DND-41 (cell line): ENCODE data around the gene METTL17.

Experiments
- ATAC-seq: fragments of 200-7000 bp; cut with Tn5 transposase; 3 replicates; pipeline ENCODE4 v1.9.1; 2021; ENCODE audit warnings: low read depth; ENCODE audit not compliant: insufficient read depth
- DNase-seq: peaks from one replicate; pipeline ENCODE4 v3.0.0-alpha.2; 2020
- H2AFZ ChIP-seq: 2 replicates; pipeline ENCODE4 v1.6.0; 2012; ENCODE audit warnings: low read depth, low read length
- H3K27ac ChIP-seq: 2 replicates; pipeline ENCODE4 v1.5.1; 2012; ENCODE audit warnings: low read length, inconsistent platforms
- H3K27me3 ChIP-seq: fragments of 200-600 bp; sonication (generic); 2 replicates; pipeline ENCODE4 v1.6.0; 2012; ENCODE audit warnings: low read length, mild to moderate bottlenecking, inconsistent platforms; ENCODE audit not compliant: insufficient read depth, poor library complexity
- H3K36me3 ChIP-seq: 2 replicates; pipeline ENCODE4 v1.5.1; 2012; ENCODE audit warnings: low read length, inconsistent platforms; ENCODE audit not compliant: insufficient read depth
- H3K4me1 ChIP-seq: 2 replicates; pipeline ENCODE4 v1.5.1; 2012; ENCODE audit warnings: mild to moderate bottlenecking, low read length; ENCODE audit not compliant: insufficient read depth
- H3K4me2 ChIP-seq: 2 replicates; pipeline ENCODE4 v1.6.0; 2012; ENCODE audit warnings: mild to moderate bottlenecking, moderate library complexity, low read length, inconsistent platforms; ENCODE audit not compliant: insufficient read depth
- H3K4me3 ChIP-seq, 2 experiments: fragments of 200-600 bp in 1 of 2; shearing (Covaris generic) in 1 of 2; 2 replicates each; pipeline ENCODE4 v1.5.1; 2012 to 2016; ENCODE audit warnings: inconsistent platforms in 2 of 2, low read length in 2 of 2, mild to moderate bottlenecking in 2 of 2, low read depth in 1 of 2, moderate library complexity in 1 of 2
- H3K79me2 ChIP-seq: 2 replicates; pipeline ENCODE4 v1.6.0; 2012; ENCODE audit warnings: low read length, inconsistent platforms; ENCODE audit not compliant: insufficient read depth
- H3K9ac ChIP-seq: 2 replicates; pipeline ENCODE4 v1.6.0; 2012; ENCODE audit warnings: low read depth, mild to moderate bottlenecking, inconsistent platforms, low read length, moderate library complexity
- H3K9me3 ChIP-seq: 2 replicates; pipeline ENCODE4 v1.5.1; 2012; ENCODE audit warnings: low read length, moderate library complexity, mild to moderate bottlenecking, inconsistent platforms; ENCODE audit not compliant: insufficient read depth, severe bottlenecking
- H4K20me1 ChIP-seq: 2 replicates; pipeline ENCODE4 v1.6.0; 2012; ENCODE audit warnings: low read length; ENCODE audit not compliant: insufficient read depth
- CTCF ChIP-seq: IDR thresholded peaks from 2 replicates; pipeline ENCODE4 v1.5.1; 2012; ENCODE audit warnings: borderline replicate concordance, low read length, moderate library complexity, mild to moderate bottlenecking; ENCODE audit not compliant: poor library complexity, severe bottlenecking; ENCODE audit errors: extremely low read depth
- EZH2 ChIP-seq: IDR thresholded peaks from 3 replicates; pipeline ENCODE4 v1.6.1; 2012; ENCODE audit warnings: borderline replicate concordance, low read depth, mild to moderate bottlenecking, moderate library complexity, low read length, inconsistent platforms; ENCODE audit not compliant: severe bottlenecking

The METTL17 gene

GRCh38 chr14:21033133-21033698 lies 43.4 kb downstream of the METTL17 start:
- H4K20me1 ChIP-seq: no peaks in the 10 kb centered on the region
- ATAC-seq (no peak), DNase-seq (no peak)
- H3K4me2 ChIP-seq: no peak overlapping the region
- H3K36me3 ChIP-seq: no peaks in the 10 kb centered on the region
- H3K79me2 ChIP-seq: no peaks in the 10 kb centered on the region
- peaks cover 30% of the 10 kb centered on the region for H3K27me3 ChIP-seq
- no peak overlapping the region for H3K27ac ChIP-seq
- no peaks in the 10 kb centered on the region for H3K9me3 ChIP-seq
- no peaks in the 10 kb centered on the region for H3K4me1 ChIP-seq
- H3K4me3 ChIP-seq: no peak overlapping the region
- H3K9ac ChIP-seq: no peak overlapping the region
- no peak overlapping the region for H2AFZ ChIP-seq
- TF ChIP-seq CTCF (no peak), EZH2 (no peak)

DNA sequence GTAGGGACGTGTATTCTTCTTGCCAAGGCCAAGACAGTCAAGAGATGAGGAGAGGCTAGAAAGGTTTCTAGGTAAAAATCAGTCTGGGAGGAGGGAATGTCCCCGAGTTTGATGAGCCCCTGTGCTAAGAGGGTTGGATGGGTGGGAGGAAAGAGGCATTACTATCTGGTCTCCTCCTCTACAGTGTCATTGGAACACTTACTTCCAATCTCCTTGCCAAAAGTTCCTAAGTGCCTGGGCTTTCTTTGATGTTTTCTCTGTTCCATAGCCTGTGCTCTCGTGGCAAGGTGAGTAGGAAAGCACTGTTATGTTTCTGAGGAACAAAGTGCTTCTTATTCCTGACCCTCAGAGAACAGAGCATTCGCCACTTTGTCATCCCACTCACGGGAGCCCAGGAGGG lies 44.9 kb downstream of the METTL17 start, which contains the start of gene RNASE13:
Gene RNASE13 (minus strand): TSS at position 101 of the 400 bp plus-strand sequence. CDS start 519 bp downstream, outside the sequence.
- no peak within 1 kb of the TSS for H3K9ac ChIP-seq
- no peaks in the 10 kb centered on the region for H3K36me3 ChIP-seq
- H2AFZ ChIP-seq: no peak within 1 kb of the TSS
- TF ChIP-seq EZH2 (no peak), CTCF (no peak)
- no peaks in the 10 kb centered on the region for H3K4me1 ChIP-seq
- ATAC-seq: no peak
- no peaks in the 10 kb centered on the region for H4K20me1 ChIP-seq
- H3K27me3 ChIP-seq: peaks cover 30% of the 10 kb centered on the region
- no peak within 1 kb of the TSS for H3K4me3 ChIP-seq
- no peak within 1 kb of the TSS for H3K4me2 ChIP-seq
- H3K9me3 ChIP-seq: no peaks in the 10 kb centered on the region
- DNase-seq: no peak
- no peaks in the 10 kb centered on the region for H3K79me2 ChIP-seq
- H3K27ac ChIP-seq: no peak within 1 kb of the TSS

- Histone ChIP-seq H3K9ac (no peak overlapping the region), H3K9me3 (no peaks in the 10 kb centered on the region), H3K27ac (no peak overlapping the region), H3K27me3 (peaks cover 16% of the 10 kb centered on the region), H3K36me3 (no peaks in the 10 kb centered on the region), H2AFZ (no peak overlapping the region), H3K4me3 (no peak overlapping the region), H3K79me2 (no peaks in the 10 kb centered on the region), H4K20me1 (no peaks in the 10 kb centered on the region), H3K4me2 (no peak overlapping the region), H3K4me1 (no peaks in the 10 kb centered on the region)
- DNase-seq (no peak), ATAC-seq (no peak)
- TF ChIP-seq CTCF (no peak), EZH2 (no peak)
These were observed 47.0 kb downstream of the METTL17 start for GRCh38 chr14:21036751-21037150.

DNA sequence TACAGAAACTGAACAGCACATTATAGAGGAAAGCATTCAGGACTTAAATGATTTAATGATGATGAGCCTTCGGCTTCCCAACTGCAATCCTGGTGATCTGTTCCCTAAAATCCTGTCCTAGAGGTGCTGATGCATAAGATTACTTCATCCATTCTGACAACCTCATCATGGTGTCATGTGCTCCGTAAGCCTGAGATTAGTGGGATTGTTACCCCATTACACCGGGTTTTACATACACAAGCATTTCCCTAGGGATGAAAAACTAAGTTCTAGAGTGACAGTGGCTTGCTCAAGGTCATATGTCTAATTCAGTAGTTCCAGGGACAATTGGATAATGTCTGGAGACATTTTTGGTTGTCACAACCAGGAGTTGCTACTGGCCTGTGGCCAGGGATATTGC lies 47.4 kb downstream of the METTL17 start:
- Histone ChIP-seq H4K20me1 (no peaks in the 10 kb centered on the region), H3K9ac (no peak overlapping the region), H3K36me3 (no peaks in the 10 kb centered on the region), H3K79me2 (no peaks in the 10 kb centered on the region), H3K27ac (no peak overlapping the region), H3K4me1 (no peaks in the 10 kb centered on the region), H3K9me3 (no peaks in the 10 kb centered on the region), H3K4me2 (no peak overlapping the region), H3K4me3 (no peak overlapping the region), H3K27me3 (peaks cover 12% of the 10 kb centered on the region), H2AFZ (no peak overlapping the region)
- no peak for TF ChIP-seq CTCF
- no peak for DNase-seq
- no peak for ATAC-seq
